H1 (cell line): ENCODE results near the gene HBEGF. TPM values are rescaled to one million over a fixed set of nuclear protein-coding genes. Genes with fewer than 3 reads are reported as not detected.

Experiments used
- ASH2L ChIP-seq: fragments of 200-600, 300-600 bp; sonication (generic); IDR thresholded peaks from one replicate; pipeline ENCODE4 v1.7.1; 2017; ENCODE audit warnings: low read length
- BCL11A ChIP-seq, 2 experiments: IDR thresholded peaks; one replicate each; pipeline ENCODE4 v1.6.1; 2011; ENCODE audit warnings: low read depth in 2 of 2, low read length in 2 of 2, mild to moderate bottlenecking in 2 of 2
- EP300 ChIP-seq, 2 experiments: IDR thresholded peaks; 1 replicate in 1 of 2; 2 replicates in 1 of 2; pipeline ENCODE4 v1.6.1; 2011 to 2012; ENCODE audit warnings: low read depth in 2 of 2, low read length in 2 of 2, mild to moderate bottlenecking in 2 of 2, borderline replicate concordance in 1 of 2, inconsistent platforms in 1 of 2, moderate library complexity in 1 of 2
- GABPA ChIP-seq: IDR thresholded peaks from 2 replicates; pipeline ENCODE4 v1.6.1; 2011; ENCODE audit warnings: mild to moderate bottlenecking, low read length, moderate library complexity, borderline replicate concordance; ENCODE audit not compliant: insufficient read depth
- KDM1A ChIP-seq: fragments of 200-600, 300-600 bp; sonication (generic); IDR thresholded peaks from 2 replicates; pipeline ENCODE4 v1.7.1; 2016; ENCODE audit warnings: mild to moderate bottlenecking, low read length, borderline replicate concordance
- NANOG ChIP-seq: IDR thresholded peaks from 2 replicates; pipeline ENCODE4 v1.6.1; 2011; ENCODE audit warnings: low read length, low read depth, mild to moderate bottlenecking, inconsistent platforms; ENCODE audit not compliant: insufficient read depth, poor library complexity, severe bottlenecking
- NRF1 ChIP-seq: IDR thresholded peaks from 2 replicates; pipeline ENCODE4 v1.6.1; 2011; ENCODE audit warnings: mild to moderate bottlenecking, low read depth, low read length, improper control_type of control experiment
- PHF8 ChIP-seq: fragments of 200-600 bp; sonication (generic); conservative IDR thresholded peaks from 2 replicates; pipeline ENCODE4 v1.7.1; 2012; ENCODE audit warnings: low read depth, mild to moderate bottlenecking, inconsistent platforms, low read length, moderate library complexity
- POLR2AphosphoS5 ChIP-seq: IDR thresholded peaks from 2 replicates; pipeline ENCODE4 v1.6.1; 2011; ENCODE audit warnings: low read depth, low read length
- POU5F1 ChIP-seq: IDR thresholded peaks from 2 replicates; pipeline ENCODE4 v1.6.1; 2011; ENCODE audit warnings: low read depth, mild to moderate bottlenecking, low read length, moderate library complexity
- RFX5 ChIP-seq: IDR thresholded peaks from 2 replicates; pipeline ENCODE4 v1.6.1; 2011; ENCODE audit warnings: low read depth, low read length, improper control_type of control experiment, borderline replicate concordance
- SUZ12 ChIP-seq: fragments of 200-600 bp; sonication (generic); IDR thresholded peaks from 2 replicates; pipeline ENCODE4 v1.6.1; 2012; ENCODE audit warnings: mild to moderate bottlenecking, inconsistent platforms, low read length, moderate library complexity, mixed read lengths
- TBP ChIP-seq: IDR thresholded peaks from 2 replicates; pipeline ENCODE4 v1.6.1; 2011; ENCODE audit warnings: low read depth, low read length, improper control_type of control experiment
- YY1 ChIP-seq: IDR thresholded peaks from 2 replicates; pipeline ENCODE4 v1.6.1; 2011; ENCODE audit warnings: low read depth, mild to moderate bottlenecking, low read length
- ZNF274 ChIP-seq: IDR thresholded peaks from 2 replicates; pipeline ENCODE4 v1.7.0; 2012; ENCODE audit warnings: low read length, borderline replicate concordance; ENCODE audit errors: extremely low read depth
- polyA plus RNA-seq, 7 experiments: library from polyadenylated mRNA; depleted of rRNA in 3 of 7; stranded (reverse) in 5 of 7; unstranded in 2 of 7; fragments of >200 nt in 5 of 7; fragments of 200-250 nt in 2 of 7; gene quantifications; 1 replicate in 5 of 7; 2 replicates in 1 of 7; 4 replicates in 1 of 7; pipeline versions ENCODE4 v1.2.1 to v1.2.3, GENCODE V29; 2011 to 2013; ENCODE audit warnings: missing spikeins in 2 of 7, mixed read lengths in 2 of 7
- total RNA-seq: library from RNA; stranded (reverse); fragmentation: NEBNext Ultra II Directional; extraction: Animal tissue kit (Norgen Biotek cat#: 25700); gene quantifications from 2 replicates; pipeline ENCODE4 v1.2.1, GENCODE V29; 2021
- TF ChIP-seq, protein P1 (sequence below), 3 experiments: IDR thresholded peaks; 1 replicate in 2 of 3; 2 replicates in 1 of 3; pipeline versions ENCODE4 v1.5.1 to v1.6.1; 2011; ENCODE audit warnings: low read length in 3 of 3, mild to moderate bottlenecking in 3 of 3, inconsistent platforms in 2 of 3, low read depth in 1 of 3, moderate library complexity in 1 of 3; ENCODE audit not compliant: insufficient read depth in 1 of 3; ENCODE audit errors: control extremely low read depth in 1 of 3
- TF ChIP-seq, protein P2 (sequence below): IDR thresholded peaks from 2 replicates; pipeline ENCODE4 v1.6.1; 2011; ENCODE audit warnings: low read depth, mild to moderate bottlenecking, low read length; ENCODE audit not compliant: insufficient read depth
- TF ChIP-seq, protein P3 (sequence below): IDR thresholded peaks from 2 replicates; pipeline ENCODE4 v1.6.1; 2012; ENCODE audit warnings: low read length, inconsistent platforms

Gene HBEGF
- total and polyA plus RNA-seq, 2 of the 8 experiments (the other 6 are each of a cell fraction or from before 2014, with no cell fraction given), result 2.4 to 2.5 TPM

DNA sequence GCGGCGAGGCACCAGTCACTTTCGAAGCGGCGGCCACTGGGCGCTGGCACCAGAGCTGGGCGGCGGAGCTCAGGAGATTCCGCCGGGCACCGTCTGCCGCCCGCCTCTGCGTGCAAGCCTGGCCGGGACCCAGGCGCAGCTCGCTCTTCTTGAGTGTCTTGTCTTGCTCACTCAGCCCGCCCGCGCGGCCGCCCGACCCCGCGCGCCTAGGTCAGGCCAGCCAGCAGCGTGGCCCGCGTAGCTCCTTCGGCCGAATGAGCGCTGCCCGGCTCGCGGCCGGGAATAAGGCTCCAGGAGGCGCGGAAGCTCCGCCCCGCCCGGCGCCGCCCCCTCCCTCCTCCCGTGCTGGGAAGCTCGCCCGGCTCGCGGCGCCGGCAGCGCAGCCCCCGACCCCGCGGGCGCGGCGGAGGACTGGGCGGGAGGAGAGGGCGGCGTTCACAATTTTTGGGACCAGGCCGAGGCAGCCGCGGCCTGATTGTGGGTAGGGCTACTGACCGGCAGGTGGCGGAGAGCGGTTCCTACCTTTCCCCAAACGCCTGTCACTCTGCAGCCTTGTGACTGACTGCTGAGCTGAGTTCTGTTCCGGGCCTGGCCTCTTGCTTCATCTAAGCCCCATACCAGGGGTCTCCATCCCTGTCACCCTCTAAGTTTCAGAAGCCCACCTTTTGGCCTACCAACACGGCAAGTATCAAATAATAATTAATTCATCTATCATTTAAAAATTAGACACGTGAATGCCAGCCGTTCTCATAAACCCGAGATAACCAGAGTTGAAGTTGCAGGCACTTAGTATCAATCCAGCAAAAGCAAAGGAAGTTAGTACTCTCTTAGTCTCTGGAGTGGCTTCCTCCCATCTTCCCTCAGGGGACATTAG, at the start of gene HBEGF (continued):
- 0 out of 2 replicates have a peak, but pooled peaks have one; percentile 31 for TF ChIP-seq YY1
- TF ChIP-seq, protein P1, sequence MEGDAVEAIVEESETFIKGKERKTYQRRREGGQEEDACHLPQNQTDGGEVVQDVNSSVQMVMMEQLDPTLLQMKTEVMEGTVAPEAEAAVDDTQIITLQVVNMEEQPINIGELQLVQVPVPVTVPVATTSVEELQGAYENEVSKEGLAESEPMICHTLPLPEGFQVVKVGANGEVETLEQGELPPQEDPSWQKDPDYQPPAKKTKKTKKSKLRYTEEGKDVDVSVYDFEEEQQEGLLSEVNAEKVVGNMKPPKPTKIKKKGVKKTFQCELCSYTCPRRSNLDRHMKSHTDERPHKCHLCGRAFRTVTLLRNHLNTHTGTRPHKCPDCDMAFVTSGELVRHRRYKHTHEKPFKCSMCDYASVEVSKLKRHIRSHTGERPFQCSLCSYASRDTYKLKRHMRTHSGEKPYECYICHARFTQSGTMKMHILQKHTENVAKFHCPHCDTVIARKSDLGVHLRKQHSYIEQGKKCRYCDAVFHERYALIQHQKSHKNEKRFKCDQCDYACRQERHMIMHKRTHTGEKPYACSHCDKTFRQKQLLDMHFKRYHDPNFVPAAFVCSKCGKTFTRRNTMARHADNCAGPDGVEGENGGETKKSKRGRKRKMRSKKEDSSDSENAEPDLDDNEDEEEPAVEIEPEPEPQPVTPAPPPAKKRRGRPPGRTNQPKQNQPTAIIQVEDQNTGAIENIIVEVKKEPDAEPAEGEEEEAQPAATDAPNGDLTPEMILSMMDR (IDR thresholded peaks at IDR 0.05; ENCODE audit: control extremely low read depth in 1 of 3, insufficient read depth in 1 of 3, low read depth in 1 of 3, low read length in 3 of 3), result peak; percentile 74 to 90 (median 79)
- TF ChIP-seq POU5F1, result no peak
- TF ChIP-seq GABPA, result no peak
- peak; percentile 88 for TF ChIP-seq TBP
- TF ChIP-seq EP300 (IDR thresholded peaks at IDR 0.05; ENCODE audit: borderline replicate concordance in 1 of 2, low read depth in 2 of 2, low read length in 2 of 2), result peak in 1 of 2 experiments; percentile 46; a peak in 1 of 3 replicates
- TF ChIP-seq NRF1, result no peak
- TF ChIP-seq, protein P2, sequence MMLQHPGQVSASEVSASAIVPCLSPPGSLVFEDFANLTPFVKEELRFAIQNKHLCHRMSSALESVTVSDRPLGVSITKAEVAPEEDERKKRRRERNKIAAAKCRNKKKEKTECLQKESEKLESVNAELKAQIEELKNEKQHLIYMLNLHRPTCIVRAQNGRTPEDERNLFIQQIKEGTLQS, result no peak
- TF ChIP-seq SUZ12, result no peak
- TF ChIP-seq KDM1A, result no peak
- peak; percentile 88 for TF ChIP-seq POLR2AphosphoS5
- TF ChIP-seq, protein P3, sequence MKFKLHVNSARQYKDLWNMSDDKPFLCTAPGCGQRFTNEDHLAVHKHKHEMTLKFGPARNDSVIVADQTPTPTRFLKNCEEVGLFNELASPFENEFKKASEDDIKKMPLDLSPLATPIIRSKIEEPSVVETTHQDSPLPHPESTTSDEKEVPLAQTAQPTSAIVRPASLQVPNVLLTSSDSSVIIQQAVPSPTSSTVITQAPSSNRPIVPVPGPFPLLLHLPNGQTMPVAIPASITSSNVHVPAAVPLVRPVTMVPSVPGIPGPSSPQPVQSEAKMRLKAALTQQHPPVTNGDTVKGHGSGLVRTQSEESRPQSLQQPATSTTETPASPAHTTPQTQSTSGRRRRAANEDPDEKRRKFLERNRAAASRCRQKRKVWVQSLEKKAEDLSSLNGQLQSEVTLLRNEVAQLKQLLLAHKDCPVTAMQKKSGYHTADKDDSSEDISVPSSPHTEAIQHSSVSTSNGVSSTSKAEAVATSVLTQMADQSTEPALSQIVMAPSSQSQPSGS, result no peak
- TF ChIP-seq ZNF274, result no peak
- TF ChIP-seq PHF8, result peak; percentile 89
- peak; percentile 2 for TF ChIP-seq NANOG
- TF ChIP-seq BCL11A (IDR thresholded peaks at IDR 0.05; ENCODE audit: low read depth in 2 of 2, low read length in 2 of 2), result no peak
- TF ChIP-seq ASH2L, result peak; percentile 77
- TF ChIP-seq RFX5, result no peak
